Activated T-helper 9 cell treated with anti-CD3 and anti-CD28 coated beads, Interleukin-2, amount 50 U/mL, for 16 hours (primary cell): ENCODE measurements around the gene UNC13B.
"Not testable (repeated sequence)": the region's sequence is repeated elsewhere in the genome, so short reads cannot be mapped to it uniquely, and the experiment has no call there.

ENCODE experiments used
- DNase-seq: peaks from one replicate; pipeline ENCODE4 v3.0.0-alpha.2; 2020; ENCODE audit warnings: low read depth

The UNC13B gene

DNA sequence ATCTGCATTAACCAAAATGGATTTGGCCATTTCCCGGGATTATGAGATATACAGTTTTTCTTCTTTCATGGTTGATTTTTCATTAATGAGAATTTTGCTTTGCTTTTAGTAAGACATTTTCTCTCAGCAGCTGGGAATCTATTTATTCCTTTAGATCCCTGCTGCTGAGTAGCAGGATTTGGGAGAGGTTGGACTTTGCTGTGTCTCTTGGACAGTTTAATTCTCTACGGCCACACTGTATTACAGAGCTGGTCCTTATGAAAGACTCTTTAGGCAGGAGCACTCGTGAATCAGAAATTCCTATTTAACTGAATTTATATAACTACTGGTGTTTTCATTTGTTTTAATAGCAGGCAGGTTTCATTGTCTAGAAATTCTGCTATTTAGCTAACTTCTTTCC lies 1.6 kb downstream of the UNC13B start:
- DNase-seq: no peak

DNA sequence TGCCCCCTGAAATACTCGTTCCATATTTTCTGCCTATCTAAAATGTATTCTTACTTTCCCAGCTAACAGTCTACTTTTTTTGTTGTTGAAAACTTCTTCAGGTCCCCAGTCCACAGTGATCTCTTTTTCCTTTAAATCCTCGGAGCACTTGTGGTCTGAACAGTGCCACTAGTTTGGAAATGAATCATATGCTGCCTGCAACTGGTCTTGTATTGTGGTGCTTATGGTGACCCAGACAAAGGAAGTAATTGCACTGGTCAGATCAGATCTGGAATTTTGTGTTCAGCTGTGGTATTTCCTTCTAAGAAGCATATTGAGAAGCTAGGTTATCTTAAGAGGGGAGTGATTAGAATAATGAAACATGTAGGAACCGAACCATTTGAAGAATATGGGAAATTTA lies 2.9 kb downstream of the UNC13B start:
- DNase-seq: no peak

DNA sequence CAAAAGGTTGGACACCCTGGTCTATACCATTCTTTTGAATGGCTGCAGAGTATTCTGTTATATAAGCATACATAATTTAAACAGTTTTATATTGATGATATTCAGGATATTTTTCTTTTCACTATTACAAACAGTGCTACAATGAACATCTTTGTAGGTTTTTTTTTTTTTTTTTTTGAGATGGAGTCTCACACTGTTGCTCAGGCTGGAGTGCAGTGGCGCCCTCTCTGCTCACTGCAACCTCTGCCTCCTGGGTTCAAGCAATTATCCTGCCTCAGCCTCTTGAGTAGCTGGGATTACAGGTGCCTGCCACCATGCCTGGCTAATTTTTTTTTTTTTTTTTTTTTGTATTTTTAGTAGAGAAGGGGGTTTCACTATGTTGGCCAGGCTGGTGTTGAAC lies 5.6 kb downstream of the UNC13B start:
- not testable (repeated sequence) for DNase-seq

DNA sequence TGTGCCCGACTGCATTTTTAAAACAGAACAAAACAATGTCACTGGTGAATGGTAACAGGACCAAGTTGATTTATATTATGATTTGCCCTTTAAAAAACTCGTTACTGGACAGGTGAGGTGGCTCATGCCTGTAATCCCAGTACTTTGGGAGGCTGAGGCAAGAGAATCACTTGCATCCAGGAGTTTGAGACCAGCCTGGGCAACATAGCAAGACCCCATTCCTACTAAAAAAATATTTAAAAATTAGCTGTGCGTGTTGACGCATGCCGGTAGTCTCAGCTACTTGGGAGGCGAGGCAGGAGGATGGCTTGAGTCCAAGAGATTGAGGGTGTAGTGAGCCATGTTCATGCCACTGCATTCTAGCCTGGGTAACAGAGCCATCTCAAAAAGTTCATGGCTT lies 7.2 kb downstream of the UNC13B start:
- no peak for DNase-seq

DNA sequence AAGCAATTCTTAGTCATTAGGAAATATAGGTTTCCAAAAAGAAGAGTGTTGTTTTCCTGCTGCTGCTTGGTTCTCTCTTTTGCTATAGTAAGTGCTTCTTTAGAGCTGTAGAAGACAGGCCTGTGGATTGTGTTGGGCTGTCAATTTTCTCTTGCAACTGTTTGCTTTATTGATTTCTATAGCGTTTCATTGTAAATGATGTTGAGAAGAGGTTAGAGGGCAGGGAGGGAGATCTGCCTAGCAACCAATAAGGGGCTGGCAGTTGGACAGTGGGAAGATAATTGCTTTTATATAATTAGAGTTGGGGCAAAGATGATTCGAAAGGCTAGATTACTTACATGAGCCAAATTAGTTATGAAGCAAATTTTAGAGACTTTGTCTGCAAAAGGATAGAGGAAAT lies 11.1 kb downstream of the UNC13B start:
- DNase-seq: no peak

DNA sequence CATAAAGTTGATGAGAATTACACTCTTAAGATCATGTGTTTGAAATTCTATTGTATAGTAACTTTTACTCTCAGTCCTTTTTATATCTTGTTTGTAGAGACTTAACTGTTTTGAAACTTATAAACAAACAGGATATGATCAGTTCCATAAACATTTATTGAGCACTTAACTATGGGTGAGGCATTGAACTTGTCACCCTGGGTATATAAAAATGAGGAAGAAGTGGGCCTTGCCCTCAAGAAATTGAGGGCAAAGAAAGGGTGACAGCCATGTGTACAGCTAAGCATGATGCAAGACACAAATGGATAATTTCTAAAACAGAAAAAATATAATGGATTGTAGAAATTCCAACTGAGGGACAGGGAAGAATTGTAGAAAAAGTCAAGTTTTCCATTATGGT lies 15.7 kb downstream of the UNC13B start:
- DNase-seq: no peak

DNA sequence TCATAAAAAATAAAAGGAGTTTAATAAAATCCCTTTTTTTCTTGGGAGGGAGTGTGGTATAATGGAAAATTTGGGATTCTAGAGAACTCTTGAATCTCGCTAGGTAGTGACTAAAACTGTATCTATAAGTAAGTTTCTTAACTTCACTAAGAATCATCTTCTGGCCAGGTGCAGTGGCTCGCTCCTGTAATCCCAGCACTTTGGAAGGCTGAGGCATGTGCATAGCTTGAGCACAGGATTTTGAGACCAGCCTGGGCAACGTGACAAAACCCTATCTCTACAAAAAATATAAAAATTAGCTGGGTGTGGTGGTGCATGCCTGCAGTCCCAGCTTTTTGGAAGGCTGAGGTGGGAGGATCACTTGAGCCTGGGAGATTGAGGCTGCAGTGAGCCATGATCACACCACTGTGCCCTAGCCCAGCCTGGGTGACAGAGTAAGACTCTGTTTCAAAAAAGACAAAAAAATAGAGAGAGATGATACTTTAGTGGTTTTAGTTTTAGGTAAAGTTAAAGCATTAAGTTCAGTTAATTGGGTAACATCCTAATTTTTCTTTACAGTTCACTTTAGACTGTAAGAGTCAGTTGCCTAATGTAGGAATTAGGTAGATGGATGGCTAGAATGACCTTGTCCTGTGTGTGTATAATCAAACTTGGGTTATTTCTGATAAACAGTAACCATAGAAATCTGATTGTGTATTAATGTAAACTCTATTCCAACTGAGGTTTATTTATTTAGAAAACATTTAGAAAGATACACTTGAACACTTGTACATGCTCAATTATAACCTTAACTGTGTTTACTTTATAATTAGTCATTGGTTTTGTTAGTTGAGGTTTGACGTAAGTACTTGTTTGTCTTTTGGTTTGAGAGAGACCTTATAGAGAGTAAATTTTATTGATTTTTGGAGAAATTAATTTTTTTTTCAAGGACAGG lies 17.8 kb downstream of the UNC13B start:
- no peak for DNase-seq

DNA sequence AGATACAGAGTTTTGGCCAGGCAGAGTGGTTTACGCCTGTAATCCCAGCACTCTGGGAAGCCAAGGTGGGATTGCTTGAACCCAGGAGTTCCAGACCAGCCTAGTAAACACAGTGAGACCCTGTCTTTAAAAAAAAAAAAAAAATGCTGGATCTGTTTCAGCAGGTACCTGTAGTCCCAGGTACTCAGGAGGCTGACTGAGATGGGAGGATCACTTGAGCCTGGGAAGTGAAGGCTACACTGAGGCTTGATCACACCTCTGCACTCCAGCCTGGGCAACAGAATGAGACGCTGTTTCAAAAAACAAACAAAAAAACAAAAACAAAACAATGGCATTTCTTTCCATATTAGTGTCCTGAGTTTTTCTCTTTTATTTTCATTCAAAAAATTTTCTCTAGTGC lies 19.0 kb downstream of the UNC13B start:
- no peak for DNase-seq

DNA sequence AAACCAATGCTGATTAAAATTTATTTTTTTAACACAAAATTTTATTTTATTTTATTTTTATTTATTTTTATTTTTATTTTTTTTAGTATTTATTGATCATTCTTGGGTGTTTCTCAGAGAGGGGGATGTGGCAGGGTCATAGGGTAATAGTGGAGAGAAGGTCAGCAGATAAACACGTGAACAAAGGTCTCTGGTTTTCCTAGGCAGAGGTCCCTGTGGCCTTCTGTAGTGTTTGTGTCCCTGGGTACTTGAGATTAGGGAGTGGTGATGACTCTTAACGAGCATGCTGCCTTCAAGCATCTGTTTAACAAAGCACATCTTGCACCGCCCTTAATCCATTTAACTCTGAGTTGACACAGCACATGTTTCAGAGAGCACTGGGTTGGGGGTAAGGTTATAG lies 20.6 kb downstream of the UNC13B start:
- not testable (repeated sequence) for DNase-seq

DNA sequence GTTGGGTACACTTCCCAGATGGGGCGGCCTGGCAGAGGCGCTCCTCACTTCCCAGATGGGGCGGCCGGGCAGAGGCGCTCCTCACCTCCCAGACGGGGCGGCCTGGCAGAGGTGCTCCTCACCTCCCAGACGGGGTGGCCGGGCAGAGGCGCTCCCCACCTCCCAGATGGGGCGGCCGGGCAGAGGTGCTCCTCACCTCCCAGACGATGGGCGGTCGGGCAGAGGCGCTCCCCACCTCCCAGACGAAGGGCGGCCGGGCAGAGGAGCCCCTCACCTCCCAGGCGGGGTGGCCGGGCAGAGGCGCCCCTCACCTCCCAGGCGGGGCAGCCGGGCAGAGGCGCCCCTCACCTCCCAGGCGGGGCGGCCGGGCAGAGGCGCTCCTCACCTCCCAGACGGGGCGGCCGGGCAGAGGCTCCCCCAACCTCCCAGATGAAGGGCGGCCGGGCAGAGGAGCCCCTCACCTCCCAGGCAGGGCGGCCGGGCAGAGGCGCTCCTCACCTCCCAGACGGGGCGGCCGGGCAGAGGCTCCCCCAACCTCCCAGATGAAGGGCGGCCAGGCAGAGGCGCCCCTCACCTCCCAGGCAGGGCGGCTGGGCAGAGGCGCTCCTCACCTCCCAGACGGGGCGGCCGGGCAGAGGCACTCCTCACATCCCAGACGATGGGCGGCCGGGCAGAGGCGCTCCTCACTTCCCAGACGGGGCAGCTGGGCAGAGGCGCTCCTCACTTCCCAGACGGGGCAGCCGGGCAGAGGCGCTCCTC lies 21.4 kb downstream of the UNC13B start:
- not testable (repeated sequence) for DNase-seq

DNA sequence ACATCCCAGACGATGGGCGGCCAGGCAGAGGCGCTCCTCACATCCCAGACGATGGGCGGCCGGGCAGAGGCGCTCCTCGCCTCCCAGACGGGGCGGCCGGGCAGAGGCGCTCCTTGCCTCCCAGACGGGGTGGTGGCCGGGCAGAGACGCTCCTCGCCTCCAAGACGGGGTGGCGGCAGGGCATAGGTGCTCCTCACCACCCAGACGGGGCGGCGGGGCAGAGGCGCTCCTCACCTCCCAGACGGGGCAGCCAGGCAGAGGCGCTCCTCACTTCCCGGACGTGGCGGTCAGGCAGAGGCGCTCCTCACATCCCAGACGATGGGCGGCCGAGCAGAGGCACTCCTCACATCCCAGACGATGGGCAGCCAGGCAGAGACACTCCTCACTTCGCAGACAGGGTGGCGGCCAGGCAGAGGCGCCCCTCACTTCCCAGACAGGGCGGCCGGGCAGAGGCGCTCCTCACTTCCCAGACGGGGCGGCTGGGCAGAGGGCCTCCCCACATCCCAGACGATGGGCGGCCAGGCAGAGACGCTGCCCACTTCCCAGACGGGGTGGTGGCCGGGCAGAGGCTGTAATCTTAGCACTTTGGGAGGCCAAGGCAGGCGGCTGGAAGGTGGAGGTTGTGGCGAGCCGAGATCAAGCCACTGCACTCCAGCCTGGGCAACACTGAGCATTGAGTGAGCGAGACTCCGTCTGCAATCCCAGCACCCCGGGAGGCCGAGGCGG lies 22.1 kb downstream of the UNC13B start:
- DNase-seq: not testable (repeated sequence)

DNA sequence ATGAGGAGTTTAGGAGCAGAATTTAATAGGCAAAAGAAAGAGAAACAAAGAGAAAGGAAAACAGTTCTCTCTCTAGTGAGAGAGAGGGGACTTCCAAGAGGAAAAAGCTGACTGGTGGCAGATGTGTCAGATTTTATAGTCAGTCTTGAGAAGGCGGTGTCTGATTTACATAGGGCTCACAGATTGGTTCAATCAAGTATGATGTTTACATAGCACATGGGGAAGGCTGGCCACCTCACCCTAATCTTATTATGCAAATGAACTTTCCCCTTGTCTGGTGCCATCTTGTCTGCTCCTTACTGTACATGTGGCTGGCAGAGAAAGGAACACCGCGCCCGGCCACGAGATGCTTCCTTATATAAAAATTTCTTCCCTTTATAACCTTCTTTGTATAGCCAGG lies 24.7 kb downstream of the UNC13B start:
- DNase-seq: no peak

DNA sequence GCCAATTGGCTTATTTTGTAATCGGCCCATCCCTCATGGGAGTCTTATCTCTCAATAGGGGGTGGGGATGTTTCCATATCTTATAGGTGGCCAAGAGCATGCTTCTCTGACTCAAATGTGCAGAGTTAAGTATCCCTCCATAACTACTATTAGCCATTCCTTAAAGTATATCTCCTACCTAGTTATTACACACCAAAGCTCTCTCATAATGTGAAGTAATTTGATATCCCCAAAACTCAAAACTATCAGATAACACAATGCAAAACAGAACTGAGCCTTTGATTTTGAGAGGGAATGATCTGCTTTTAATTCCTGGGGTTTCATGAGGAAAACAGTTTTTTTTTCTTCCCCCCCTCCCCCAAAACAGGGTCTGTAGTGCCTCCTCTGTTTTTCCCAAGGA lies 28.4 kb downstream of the UNC13B start:
- DNase-seq: no peak

DNA sequence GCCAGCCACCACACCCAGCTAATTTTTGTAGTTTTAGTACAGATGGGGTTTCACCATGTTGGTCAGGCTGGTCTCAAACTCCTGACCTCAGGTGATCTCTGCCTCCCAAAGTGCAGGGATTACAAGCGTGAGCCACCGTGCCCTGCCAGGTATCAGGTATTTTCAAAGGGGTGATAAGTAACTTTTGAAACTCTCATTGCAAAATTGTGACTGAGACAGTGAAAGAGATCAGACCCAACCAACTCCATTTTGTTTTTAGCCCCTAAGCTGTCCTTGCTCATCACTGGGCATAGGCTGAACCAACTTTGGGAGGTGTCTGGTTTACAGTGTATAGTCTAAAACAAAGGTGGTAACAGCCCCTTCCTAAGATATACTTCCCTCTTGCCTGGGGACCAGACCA lies 29.3 kb downstream of the UNC13B start:
- no peak for DNase-seq

DNA sequence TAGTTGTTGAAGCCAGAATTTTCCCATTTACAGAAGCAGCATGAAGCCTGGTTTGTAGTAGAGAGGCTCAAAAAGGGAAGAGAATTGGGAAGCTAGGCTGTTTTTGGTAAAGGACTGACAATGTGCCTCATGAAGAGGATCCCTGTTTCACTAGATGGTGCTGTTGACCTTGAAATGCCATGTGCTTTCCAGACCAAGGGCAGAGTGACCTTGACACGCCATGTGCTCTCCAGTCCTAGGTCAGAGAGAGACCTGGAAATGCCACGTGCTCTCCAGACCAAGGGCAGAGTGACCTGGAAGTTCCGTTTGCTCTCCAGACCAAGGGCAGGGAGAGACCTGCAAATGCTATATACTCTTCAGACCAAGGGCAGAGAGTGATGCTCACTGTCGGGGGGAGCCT lies 32.0 kb downstream of the UNC13B start:
- no peak for DNase-seq

DNA sequence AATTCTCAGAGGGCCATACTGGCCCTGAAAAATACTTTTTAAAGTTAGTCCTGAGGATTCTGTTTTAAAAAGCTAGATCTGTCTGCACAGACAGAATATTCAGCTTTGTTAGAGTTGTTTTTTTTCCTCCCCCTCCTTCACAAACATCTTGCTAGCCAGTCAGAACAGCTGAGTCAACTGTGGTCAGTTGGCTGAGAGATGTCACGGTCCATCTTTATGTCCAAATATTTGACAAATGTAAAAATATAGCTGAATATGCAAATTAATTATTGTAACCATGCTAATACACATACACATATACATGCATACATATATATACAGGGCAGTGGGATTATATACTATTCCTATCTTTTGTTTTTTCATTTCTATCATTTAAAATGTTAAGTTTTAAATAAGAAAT lies 33.9 kb downstream of the UNC13B start:
- DNase-seq: no peak

DNA sequence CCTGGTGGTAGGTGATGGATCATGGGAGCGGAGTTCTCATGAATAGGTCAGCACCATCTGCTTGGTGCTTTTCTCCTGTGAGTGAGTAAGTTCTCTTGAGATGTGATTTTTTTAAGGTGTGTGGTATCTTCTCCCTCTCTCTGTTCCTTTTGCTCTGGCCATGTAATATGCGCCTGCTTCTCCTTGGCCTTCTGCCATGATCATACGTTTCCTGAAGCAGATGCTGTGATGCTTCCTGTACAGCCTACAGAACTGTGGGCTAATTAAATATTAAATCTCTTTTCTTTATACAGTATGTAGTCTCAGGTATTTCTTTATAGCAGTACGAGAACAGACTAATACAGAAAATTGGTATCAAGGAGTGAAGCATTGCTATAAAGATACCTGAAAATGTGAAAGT lies 36.4 kb downstream of the UNC13B start:
- no peak for DNase-seq

DNA sequence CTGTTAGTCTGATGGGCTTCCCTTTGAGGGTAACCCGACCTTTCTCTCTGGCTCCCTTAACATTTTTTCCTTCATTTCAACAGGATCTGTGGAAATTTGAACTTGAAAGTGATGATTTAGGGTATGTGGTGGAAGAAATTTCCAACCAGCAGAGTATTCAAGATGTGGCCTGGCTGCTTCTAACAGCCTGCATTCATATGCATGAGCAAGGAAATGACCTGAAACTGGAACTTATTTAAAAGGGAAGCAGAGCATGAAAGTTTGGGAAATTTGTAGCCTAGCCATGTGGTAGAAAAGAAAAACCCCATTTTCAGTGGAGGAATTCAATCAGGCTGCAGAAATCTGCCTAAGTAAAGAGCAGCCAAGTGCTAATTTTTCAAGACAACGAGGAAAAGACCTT lies 41.7 kb downstream of the UNC13B start:
- no peak for DNase-seq

DNA sequence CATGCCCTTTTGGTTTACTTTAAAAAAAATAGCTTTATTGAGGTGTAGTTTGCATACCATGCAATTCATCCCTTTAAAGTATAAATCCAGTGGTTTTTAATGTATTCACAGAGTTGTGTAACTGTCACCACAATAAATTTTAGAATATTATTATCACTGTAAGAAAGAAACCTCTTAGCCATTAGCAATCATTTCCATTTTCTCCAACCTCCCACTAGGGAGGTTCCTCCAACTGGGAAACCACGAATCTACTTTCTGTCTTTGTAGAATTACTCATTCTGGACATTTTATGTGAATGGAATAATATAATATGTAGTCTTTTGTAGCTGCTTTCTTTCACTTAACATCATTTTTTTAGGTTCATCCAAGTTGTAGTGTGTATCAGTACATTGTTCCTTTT lies 43.5 kb downstream of the UNC13B start:
- DNase-seq: no peak

DNA sequence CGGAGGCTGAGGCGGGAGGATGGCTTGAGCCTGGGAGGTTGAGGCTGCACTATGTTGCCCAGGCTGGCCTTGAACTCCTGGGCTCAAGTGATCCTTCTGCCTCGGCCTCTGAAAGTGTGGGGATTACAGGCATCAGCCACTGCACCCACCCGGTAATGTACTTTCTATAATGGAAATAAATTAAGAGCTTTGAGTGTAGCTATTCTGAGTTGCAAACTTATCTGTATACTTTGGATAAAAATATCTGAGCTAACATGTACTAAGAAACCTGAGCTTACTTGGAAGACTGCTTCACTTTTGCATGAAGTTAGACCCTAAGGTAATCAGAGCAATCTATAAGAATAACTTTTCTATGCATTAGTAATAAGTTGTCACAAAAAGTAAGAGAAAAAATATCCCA lies 50.0 kb downstream of the UNC13B start:
- no peak for DNase-seq

DNA sequence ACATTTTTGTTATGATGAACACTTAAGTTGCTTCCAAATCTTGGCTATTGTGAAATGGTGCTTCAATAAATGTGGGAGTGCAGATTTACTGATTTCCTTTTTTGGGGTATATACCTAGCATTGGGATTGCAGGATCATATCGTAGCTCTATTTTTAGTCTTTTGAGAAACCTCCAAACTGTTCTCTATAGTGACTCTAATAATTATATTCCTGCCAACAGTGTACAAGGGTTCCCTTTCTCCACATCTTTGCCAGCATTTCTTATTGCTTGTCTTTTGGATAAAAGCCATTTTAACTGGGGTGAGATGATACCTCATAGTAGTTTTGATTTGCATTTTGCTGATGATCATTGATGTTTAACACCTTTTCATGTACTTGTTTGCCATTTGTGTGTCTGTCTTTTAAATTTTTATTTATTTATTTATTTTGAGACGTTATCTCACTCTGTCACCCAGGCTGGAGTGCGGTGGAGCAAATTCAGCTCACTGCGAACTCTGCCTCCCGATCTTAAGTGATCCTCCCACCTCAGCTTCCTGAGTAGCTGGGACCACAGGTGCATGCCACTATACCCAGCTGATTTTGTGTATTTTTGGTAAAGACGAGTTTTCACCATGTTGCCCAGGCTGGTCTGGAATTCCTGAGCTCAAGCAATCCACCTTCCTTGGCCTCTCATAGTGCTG lies 59.0 kb downstream of the UNC13B start:
- no peak for DNase-seq

DNA sequence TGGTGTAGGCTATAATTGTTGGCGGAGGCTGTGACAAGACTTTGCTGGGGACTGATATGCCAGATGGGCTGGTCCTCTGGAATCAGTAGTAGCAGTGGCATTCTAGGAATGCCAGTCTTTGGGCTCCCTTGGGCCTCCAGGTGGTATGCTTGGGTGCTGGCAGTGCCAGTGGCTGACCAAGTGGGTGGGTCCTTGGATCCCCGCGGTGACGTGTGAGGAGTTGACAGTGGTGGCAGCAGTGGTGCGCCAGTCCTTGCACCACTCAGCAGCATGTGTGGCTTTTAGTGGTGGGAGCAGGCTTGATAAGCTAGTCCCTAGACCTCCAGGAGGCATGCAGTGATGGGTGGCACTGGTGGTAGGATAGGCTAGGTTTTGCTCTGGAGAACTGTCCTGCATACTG lies 63.9 kb downstream of the UNC13B start:
- DNase-seq: no peak
